ENCODE results near the gene PRR29.

PRR29 gene

DNA sequence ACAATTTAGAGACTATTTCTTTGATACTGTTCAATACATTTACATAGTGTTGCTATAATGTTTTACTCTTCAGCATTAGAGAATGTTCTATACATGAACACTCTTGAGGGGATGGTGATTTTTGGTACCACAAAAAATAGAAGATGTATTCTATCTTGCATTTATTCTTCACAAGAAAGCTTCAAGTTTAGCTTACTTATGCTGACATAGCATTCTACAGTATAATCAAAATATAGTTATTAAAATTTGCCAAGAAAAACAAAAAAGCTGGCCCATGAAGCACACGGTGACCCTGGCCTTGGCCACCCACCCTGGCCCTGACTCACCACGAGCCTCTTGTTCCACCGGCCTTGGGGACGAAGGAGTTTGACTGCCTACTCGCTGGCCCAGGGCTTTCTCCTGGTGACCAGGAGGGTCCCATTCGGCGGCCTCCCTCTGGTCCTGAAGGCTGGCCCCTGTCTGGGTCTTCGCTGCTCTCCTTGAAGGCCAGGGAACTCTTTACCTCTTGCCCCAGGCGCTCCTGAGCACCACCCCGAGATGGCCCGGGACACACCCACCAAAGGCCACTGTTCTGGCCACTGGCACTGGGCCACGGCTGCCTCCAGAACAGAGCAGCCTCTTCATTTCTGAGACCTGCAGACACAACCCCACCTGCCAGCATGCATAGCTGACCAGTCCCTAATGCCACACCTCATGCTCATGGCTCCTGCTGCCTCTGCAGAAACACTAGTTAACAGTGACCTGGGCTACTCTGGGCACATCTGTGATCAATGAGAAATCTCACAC, 44.7 kb downstream of the PRR29 start:
- no peak for DNase-seq (ENCODE audit: low read depth in 3 of 3)

DNA sequence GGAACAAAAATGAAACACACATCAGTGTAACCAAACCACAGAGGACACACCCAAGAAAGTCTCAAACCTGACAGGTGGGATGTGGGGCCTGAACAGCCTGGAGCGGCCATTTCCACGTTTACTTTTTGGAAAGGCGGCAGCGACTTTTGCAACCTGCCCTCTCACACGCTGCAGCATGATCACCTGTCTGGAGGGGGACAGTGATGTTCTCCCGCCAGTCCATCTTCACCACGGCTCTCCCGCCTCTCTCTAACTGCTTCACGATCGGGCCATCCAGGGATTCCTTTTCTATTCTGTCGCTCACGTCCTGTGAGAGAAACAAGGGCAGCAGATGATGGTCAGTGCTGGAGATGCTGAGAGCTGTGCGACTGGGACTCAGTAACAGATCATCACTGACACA, 47.0 kb downstream of the PRR29 start:
- DNase-seq (ENCODE audit: low read depth in 3 of 3), result no peak

DNA sequence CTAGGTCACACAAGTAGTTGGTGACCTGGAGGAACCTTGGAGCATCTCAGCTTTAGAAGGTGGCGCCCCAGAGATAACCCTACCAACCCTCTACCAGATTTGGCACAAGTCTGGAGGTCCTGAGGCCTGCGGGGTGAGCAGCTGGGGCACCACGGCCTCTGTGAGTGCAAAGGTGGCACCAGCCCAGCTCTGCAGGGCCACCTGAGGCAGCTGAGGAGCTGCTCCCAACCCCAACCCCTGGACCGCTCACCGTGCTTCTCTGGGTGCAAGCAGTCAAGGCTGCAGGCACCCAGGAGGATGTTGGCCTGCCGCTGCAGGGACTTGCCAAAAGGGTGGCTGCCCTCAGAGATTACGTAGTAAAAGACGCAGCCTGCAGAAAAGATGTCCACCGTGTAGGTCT, 50.7 kb downstream of the PRR29 start:
- no peak for DNase-seq (ENCODE audit: low read depth in 3 of 3)

DNA sequence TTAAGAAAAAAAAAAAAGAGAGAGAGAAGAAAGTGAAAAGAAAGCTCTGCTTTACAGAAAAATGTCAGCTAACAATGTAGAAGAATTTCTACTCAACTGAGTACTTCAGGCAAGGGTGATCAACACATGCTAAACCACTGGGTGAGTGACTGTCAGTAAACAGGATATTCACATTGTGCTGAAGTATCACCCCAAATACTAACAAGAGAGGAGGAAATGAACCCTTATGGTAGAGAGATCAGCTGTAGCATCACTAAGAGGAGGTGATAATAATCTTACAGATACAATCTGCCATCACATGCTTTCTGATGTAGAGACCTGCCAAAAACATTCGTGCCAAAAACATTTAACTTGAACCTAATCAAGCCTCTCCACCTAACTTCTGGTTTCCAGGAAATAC, 53.0 kb downstream of the PRR29 start:
- no peak for DNase-seq (ENCODE audit: low read depth in 3 of 3)

DNA sequence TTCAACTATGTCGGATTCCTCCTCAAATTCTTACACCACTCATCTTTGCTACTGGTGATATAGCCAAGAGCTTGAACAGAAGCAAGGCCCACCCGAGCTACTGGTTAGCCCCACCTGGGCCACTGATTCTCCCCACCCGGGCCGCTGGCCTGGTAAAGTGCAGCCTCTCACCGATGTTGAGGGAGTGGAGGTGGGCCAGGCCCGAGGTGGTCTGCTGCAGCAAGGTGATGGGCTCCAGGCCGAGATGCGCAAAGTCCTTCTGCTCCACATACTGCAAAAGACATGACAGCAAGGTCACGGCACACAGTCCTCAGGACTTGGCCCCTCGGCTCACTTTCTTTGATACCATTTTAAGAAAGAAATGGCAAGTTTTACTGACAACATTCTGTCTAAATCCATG, 55.0 kb downstream of the PRR29 start:
- DNase-seq (ENCODE audit: low read depth in 3 of 3), result no peak

Measured in stimulated activated CD4-positive, alpha-beta T cell treated with anti-CD3 and anti-CD28 coated beads, TNF-alpha, amount 100 ng/mL, for 4 hours (primary cell).